Measurements from ENCODE around the gene MACROD1. TPM values are rescaled to one million over a fixed set of nuclear protein-coding genes. Genes with fewer than 3 reads are reported as not detected.

The MACROD1 gene
- total and polyA plus RNA-seq, 10 of the 15 experiments (the other 5 are each of a cell fraction or from before 2014, with no cell fraction given): 1.2 to 22.7 (median 11.3) TPM; not detected in 1

DNA sequence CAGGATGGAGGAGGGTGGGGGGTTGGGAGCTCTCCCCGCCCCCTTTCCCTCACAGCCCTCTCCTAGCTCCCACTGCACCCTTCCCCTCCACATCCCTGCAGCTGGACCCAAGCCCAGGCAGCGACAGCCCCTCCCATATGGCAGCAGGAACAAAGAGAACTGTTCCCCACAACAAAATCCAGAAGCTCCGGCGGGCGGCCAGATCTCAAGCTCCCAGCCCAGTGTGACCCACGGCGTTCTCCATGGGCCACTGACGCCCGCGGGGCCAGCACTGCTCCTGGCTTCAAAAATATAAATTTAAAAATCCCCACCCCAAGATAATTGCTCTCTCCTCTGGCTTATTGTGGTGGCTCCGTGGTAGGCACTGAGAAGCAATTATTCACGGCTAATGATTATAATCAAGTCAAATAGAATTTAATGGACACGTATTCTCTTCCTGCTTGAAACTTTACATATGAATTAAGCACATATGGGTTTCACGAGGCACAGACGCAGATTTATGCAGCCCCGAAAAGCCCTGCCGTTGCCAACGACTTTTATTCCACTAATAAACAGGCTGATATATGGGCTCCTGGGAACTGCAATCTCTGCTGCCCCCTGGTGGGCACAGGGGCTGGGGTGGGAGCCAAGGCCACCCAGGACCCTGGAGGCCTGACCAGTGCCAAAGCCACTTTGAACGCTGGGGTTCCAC lies 17.5 kb downstream of the MACROD1 start:
- intact Hi-C loops (cut with micrococcal nuclease; ENCODE audit: unreplicated experiment): loop anchor here (1.0 to 5.0 kb wide), 4 partner anchors 46 to 381 kb away; no protein-coding TSS in a partner anchor
- no peak overlapping the region for H3K4me2 ChIP-seq (ENCODE audit: control insufficient read depth, insufficient read depth)
- TF ChIP-seq NFYB (IDR thresholded peaks at IDR 0.05; ENCODE audit: insufficient read depth, low read depth, low read length) (no peak), RAD51 (IDR thresholded peaks at IDR 0.05) (no peak), RCOR1 (conservative IDR thresholded peaks at IDR 0.05; ENCODE audit: low read depth, low read length) (no peak), POLR2A (IDR thresholded peaks at IDR 0.05; ENCODE audit: low read depth, low read length) (no peak), TAF1 (IDR thresholded peaks at IDR 0.05; ENCODE audit: borderline replicate concordance, low read depth, low read length) (no peak), YY1 (IDR thresholded peaks at IDR 0.05; ENCODE audit: low read depth, low read length) (0 out of 2 replicates have a peak, but pooled peaks have one; percentile 28), ZNF207 (IDR thresholded peaks at IDR 0.05; ENCODE audit: borderline replicate concordance) (no peak), RAD21 (IDR thresholded peaks at IDR 0.05; ENCODE audit: insufficient read depth, low read depth, low read length) (peak; percentile 92), CTCF (IDR thresholded peaks at IDR 0.05 in 2 of 3, conservative IDR thresholded peaks at IDR 0.05 in 1 of 3; ENCODE audit: control insufficient read depth in 2 of 3, extremely low read depth in 1 of 3, insufficient read depth in 1 of 3, low read depth in 3 of 3, low read length in 3 of 3) (peak; percentile 87 to 89 (median 87)), MXI1 (IDR thresholded peaks at IDR 0.05; ENCODE audit: low read depth, low read length) (no peak), SMC3 (IDR thresholded peaks at IDR 0.05; ENCODE audit: borderline replicate concordance, low read length) (peak; percentile 86)
- TF ChIP-seq, protein P1, sequence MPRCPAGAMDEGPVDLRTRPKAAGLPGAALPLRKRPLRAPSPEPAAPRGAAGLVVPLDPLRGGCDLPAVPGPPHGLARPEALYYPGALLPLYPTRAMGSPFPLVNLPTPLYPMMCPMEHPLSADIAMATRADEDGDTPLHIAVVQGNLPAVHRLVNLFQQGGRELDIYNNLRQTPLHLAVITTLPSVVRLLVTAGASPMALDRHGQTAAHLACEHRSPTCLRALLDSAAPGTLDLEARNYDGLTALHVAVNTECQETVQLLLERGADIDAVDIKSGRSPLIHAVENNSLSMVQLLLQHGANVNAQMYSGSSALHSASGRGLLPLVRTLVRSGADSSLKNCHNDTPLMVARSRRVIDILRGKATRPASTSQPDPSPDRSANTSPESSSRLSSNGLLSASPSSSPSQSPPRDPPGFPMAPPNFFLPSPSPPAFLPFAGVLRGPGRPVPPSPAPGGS (IDR thresholded peaks at IDR 0.05; ENCODE audit: borderline replicate concordance, insufficient read depth, low read depth, low read length, poor library complexity, severe bottlenecking): no peak
- no peak overlapping the region for H3K9ac ChIP-seq (ENCODE audit: control insufficient read depth, insufficient read depth, low read length)
- no peaks in the 10 kb centered on the region for H3K27me3 ChIP-seq (replicated peaks in 1 of 2; ENCODE audit: control insufficient read depth in 2 of 2, insufficient read depth in 2 of 2, low read length in 1 of 2)
- 0 out of 2 replicates have a peak, but pooled peaks cover 3% of the 10 kb centered on the region for H4K20me1 ChIP-seq (ENCODE audit: control insufficient read depth, insufficient read depth)
- 36% methylated on average over 19 of the region's 19 CpGs for WGBS (ENCODE audit: insufficient coverage, insufficient replicate concordance, low lambda C conversion rate, missing lambda C conversion rate)
- FAIRE-seq (peak; percentile 31), DNase-seq (ENCODE audit: low read depth, low spot score) (no peak), ATAC-seq (peak; percentile 83)
- in situ Hi-C loops (cut with MboI): loop anchor here (5.0 kb wide), 2 partner anchors 146 to 311 kb away; partner anchors contain the start of gene MARK2
- H3K9me3 ChIP-seq (replicated peaks; ENCODE audit: control insufficient read depth, insufficient read depth, low read length): no peaks in the 10 kb centered on the region
- H3K79me2 ChIP-seq (ENCODE audit: control insufficient read depth, insufficient read depth, low read length): no peaks in the 10 kb centered on the region
- no peak overlapping the region for H3K4me3 ChIP-seq
- CTCF ChIA-PET: interaction anchor here (0.7 to 8.8 kb wide), 15 partner anchors 15 to 403 kb away, joined by 3 to 68 read pairs (median 4); partner anchors contain the start of gene MARK2
- no peaks in the 10 kb centered on the region for H3K36me3 ChIP-seq (ENCODE audit: control insufficient read depth in 2 of 2, insufficient read depth in 2 of 2, low read length in 1 of 2)
- RAD21 ChIA-PET (ENCODE audit: unreplicated experiment): interaction anchor here (0.6 to 1.9 kb wide), 5 partner anchors 148 to 381 kb away, joined by 3 to 7 read pairs (median 4); partner anchors contain the start of gene MARK2
- no TSS peak for BruUV-seq (replicated peaks)
- POLR2A ChIA-PET: no interaction called here
- H3K27ac ChIP-seq (ENCODE audit: control insufficient read depth, insufficient read depth): no peak overlapping the region
- H2AFZ ChIP-seq (ENCODE audit: control insufficient read depth, low read depth, low read length): no peak overlapping the region
- SMC1A ChIA-PET (ENCODE audit: uncharacterized antibody, unreplicated experiment): interaction anchor here (0.7 to 1.2 kb wide), 2 partner anchors 142 to 311 kb away, joined by 3 to 6 read pairs; no protein-coding TSS in a partner anchor
- peaks cover 6% of the 10 kb centered on the region for H3K4me1 ChIP-seq (ENCODE audit: control insufficient read depth, insufficient read depth, low read length)

Data from GM12878 (cell line).